Esophagus mucosa (tissue), 1 donor: ENCODE data around the gene GLYATL1. TPM values are rescaled to one million over a fixed set of nuclear protein-coding genes. Genes with fewer than 3 reads are reported as not detected.
"Not testable (repeated sequence)": the region's sequence is repeated elsewhere in the genome, so short reads cannot be mapped to it uniquely, and the experiment has no call there.

Source experiments
- ATAC-seq: fragments of 200-7000 bp; cut with Tn5 transposase; one replicate; pipeline ENCODE4 v1.9.1; 2020
- total RNA-seq: library from RNA; stranded (reverse); gene quantifications from one replicate; pipeline ENCODE4 v1.2.4, GENCODE V29; 2023
- donor health status: DM: yes; HTN: yes; CAD: no.

Gene GLYATL1
- total RNA-seq, 1 donor from 2014 or later, result 0.44 TPM

- ATAC-seq, result no peak
Measured at GRCh38 chr11:58999291-58999680, 60.0 kb downstream of the GLYATL1 start.

GRCh38 chr11:59000003-59000402 is 60.7 kb downstream of the GLYATL1 start:
- ATAC-seq, result peak; percentile 58

DNA sequence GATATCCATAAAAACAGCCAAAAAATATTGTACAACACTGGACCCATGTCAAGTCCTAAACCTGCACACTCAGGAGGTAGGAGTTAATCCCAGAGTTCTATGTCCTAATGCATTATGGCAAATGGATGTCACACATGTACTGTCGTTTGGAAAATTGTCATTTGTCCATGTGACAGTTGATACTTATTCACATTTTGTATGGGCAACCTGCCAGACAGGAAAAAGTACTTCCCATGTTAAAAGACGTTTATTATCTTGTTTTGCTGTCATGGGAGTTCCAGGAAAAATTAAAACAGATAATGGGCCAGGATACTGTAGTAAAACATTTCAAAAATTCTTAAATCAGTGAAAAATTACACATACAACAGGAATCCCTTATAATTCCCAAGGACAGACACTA is 62.7 kb downstream of the GLYATL1 start:
- not testable (repeated sequence) for ATAC-seq

Other genes starting within 250 kb of the GLYATL1 start
- gene GLYAT, start 207.5 kb upstream of the GLYATL1 start, total RNA-seq, result not detected
- 1.6 TPM for gene GLYATL2, start 94.8 kb upstream of the GLYATL1 start, total RNA-seq
- gene GLYATL1B, start 146.8 kb downstream of the GLYATL1 start, total RNA-seq, result not detected
- gene FAM111B, start 167.7 kb downstream of the GLYATL1 start, total RNA-seq, result 9.6 TPM
- 7.5 TPM for gene FAM111A, start 203.4 kb downstream of the GLYATL1 start, total RNA-seq
- gene DTX4, start 232.6 kb downstream of the GLYATL1 start, total RNA-seq, result 3.3 TPM